GM12878 (cell line): ENCODE data around the gene FURIN. TPM values are rescaled to one million over a fixed set of nuclear protein-coding genes. Genes with fewer than 3 reads are reported as not detected.

ENCODE experiments used
- ATAC-seq: fragments of 200-7000 bp; cut with Tn5 transposase; 3 replicates; pipeline ENCODE4 v1.9.1; 2020; ENCODE audit warnings: mild to moderate bottlenecking, moderate library complexity
- BruUV-seq: library from RNA; stranded (reverse); fragments of 400-500 nt; replicated peaks from 2 replicates; lab custom pipeline; 2021; lab: Mats Ljungman, UMichigan
- CTCF ChIA-PET: fragments of 300-600 bp; sonication (Branson Sonifier 250); formaldehyde crosslinking; extraction: SDS; loops from one replicate; lab custom pipeline; 2021; ENCODE audit warnings: inconsistent platforms; lab: Yijun Ruan, JAX
- POLR2A ChIA-PET: fragments of 350-600 bp; formaldehyde crosslinking; extraction: SDS; loops from one replicate; lab custom pipeline; 2021; ENCODE audit warnings: inconsistent platforms; lab: Charles Lee
- RAD21 ChIA-PET: fragments of 300-600 bp; sonication (Branson Sonifier 250); formaldehyde crosslinking; loops from one replicate; lab custom pipeline; 2023; ENCODE audit warnings: antibody characterized with exemption; ENCODE audit not compliant: unreplicated experiment; lab: Charles Lee
- SMC1A ChIA-PET: fragments of 300-600 bp; sonication (Branson Sonifier 250); formaldehyde crosslinking; loops from one replicate; lab custom pipeline; 2023; ENCODE audit not compliant: unreplicated experiment, uncharacterized antibody; lab: Charles Lee
- DNase-seq: peaks from one replicate; pipeline ENCODE4 v3.0.0-alpha.2; 2011; ENCODE audit warnings: low read depth, low spot score
- FAIRE-seq: peaks from 3 replicates; lab custom pipeline; 2011; peaks lifted over from hg19 to GRCh38; lab: Jason Lieb, UNC
- H2AFZ ChIP-seq: 2 replicates; pipeline ENCODE4 v1.6.0; 2011; ENCODE audit warnings: low read depth, low read length, control low read depth; ENCODE audit not compliant: control insufficient read depth
- H3K27ac ChIP-seq: 2 replicates; pipeline ENCODE4 v1.5.1; 2011; ENCODE audit warnings: control low read depth; ENCODE audit not compliant: control insufficient read depth, insufficient read depth
- H3K27me3 ChIP-seq, 2 experiments: replicated peaks in 1 of 2; 2 replicates each; pipeline versions ENCODE4 v1.6.0 to v1.6.1; 2011; ENCODE audit warnings: low read length in 1 of 2; ENCODE audit not compliant: control insufficient read depth in 2 of 2, insufficient read depth in 2 of 2
- H3K36me3 ChIP-seq, 2 experiments: 2 replicates each; pipeline ENCODE4 v1.5.1; 2011; ENCODE audit warnings: low read length in 1 of 2; ENCODE audit not compliant: control insufficient read depth in 2 of 2, insufficient read depth in 2 of 2
- H3K4me1 ChIP-seq: 2 replicates; pipeline ENCODE4 v1.6.1; 2011; ENCODE audit warnings: mild to moderate bottlenecking, low read length, moderate library complexity, mixed read lengths; ENCODE audit not compliant: control insufficient read depth, insufficient read depth
- H3K4me2 ChIP-seq: 2 replicates; pipeline ENCODE4 v1.6.0; 2011; ENCODE audit warnings: control low read depth; ENCODE audit not compliant: control insufficient read depth, insufficient read depth
- H3K4me3 ChIP-seq: fragments of 200-600 bp; sonication (generic); 2 replicates; pipeline ENCODE4 v1.5.1; 2016
- H3K79me2 ChIP-seq: 2 replicates; pipeline ENCODE4 v1.6.0; 2011; ENCODE audit warnings: low read length; ENCODE audit not compliant: control insufficient read depth, insufficient read depth
- H3K9ac ChIP-seq: 2 replicates; pipeline ENCODE4 v1.8.0; 2011; ENCODE audit warnings: low read length, control low read depth, mixed read lengths; ENCODE audit not compliant: control insufficient read depth, insufficient read depth
- H3K9me3 ChIP-seq: replicated peaks from 3 replicates; pipeline ENCODE4 v1.5.1; 2011; ENCODE audit warnings: mild to moderate bottlenecking, low read length; ENCODE audit not compliant: control insufficient read depth, insufficient read depth
- H4K20me1 ChIP-seq: 2 replicates; pipeline ENCODE4 v1.6.0; 2011; ENCODE audit not compliant: control insufficient read depth, insufficient read depth
- ATF7 ChIP-seq: fragments of 450-650 bp; IDR thresholded peaks from 2 replicates; pipeline ENCODE4 v1.6.1; 2016; ENCODE audit warnings: low read depth, mild to moderate bottlenecking
- BCLAF1 ChIP-seq: fragments of 450-650 bp; IDR thresholded peaks from 2 replicates; pipeline ENCODE4 v1.6.1; 2017; ENCODE audit warnings: antibody characterized with exemption, mild to moderate bottlenecking, moderate library complexity
- HCFC1 ChIP-seq: fragments of 150-350 bp; IDR thresholded peaks from 2 replicates; pipeline ENCODE4 v1.6.1; 2014; ENCODE audit warnings: low read length
- NFXL1 ChIP-seq: fragments of 450-650 bp; IDR thresholded peaks from 2 replicates; pipeline ENCODE4 v1.6.1; 2017; ENCODE audit warnings: antibody characterized with exemption, mild to moderate bottlenecking, borderline replicate concordance
- PKNOX1 ChIP-seq: fragments of 450-650 bp; IDR thresholded peaks from 2 replicates; pipeline ENCODE4 v1.6.1; 2016; ENCODE audit warnings: mild to moderate bottlenecking
- SRF ChIP-seq, 2 experiments: IDR thresholded peaks; 2 replicates each; pipeline ENCODE4 v1.6.1; 2011; ENCODE audit warnings: low read depth in 2 of 2, low read length in 2 of 2, mild to moderate bottlenecking in 1 of 2, moderate library complexity in 1 of 2
- TCF7 ChIP-seq: IDR thresholded peaks from 2 replicates; pipeline ENCODE4 v1.6.1; 2014; ENCODE audit warnings: antibody characterized with exemption, borderline replicate concordance
- WGBS: methylation state at CpG from one replicate; pipeline ENCODE4 v1.1.6; 2016; ENCODE audit warnings: low lambda C conversion rate; ENCODE audit not compliant: insufficient replicate concordance, insufficient coverage; ENCODE audit errors: missing lambda C conversion rate; 5-methylcytosine and 5-hydroxymethylcytosine counted together
- in situ Hi-C: fragments of 300-500 bp; cut with MboI; formaldehyde crosslinking; loops from 9 replicates; pipeline ENCODE4 v1.14.3; 2018; ENCODE audit warnings: mixed read lengths
- intact Hi-C: fragments of 100-400 bp; cut with micrococcal nuclease; formaldehyde crosslinking; loops from one replicate; pipeline ENCODE4 v1.14.2; 2022; ENCODE audit not compliant: unreplicated experiment
- polyA plus RNA-seq, 11 experiments: library from polyadenylated mRNA; depleted of rRNA in 4 of 11; unstranded in 6 of 11; stranded (reverse) in 5 of 11; fragments of >200 nt; fragmentation: Nextera tagmentation in 4 of 11; fragmentation: Illumina TruSeq in 1 of 11; extraction: Ambion mirVana in 4 of 11; extraction: Trizol in 1 of 11; gene quantifications; 1 replicate in 1 of 11; 2 replicates in 10 of 11; pipeline versions ENCODE4 v1.2.1 to v1.2.3, GENCODE V29; 2011 to 2016; ENCODE audit warnings: inconsistent platforms in 2 of 11, missing spikeins in 2 of 11, low read depth in 1 of 11
- total RNA-seq, 4 experiments: library from RNA; depleted of rRNA in 3 of 4; stranded (reverse); fragments of >200 nt in 3 of 4; fragmentation: Illumina TruSeq in 1 of 4; extraction: Trizol in 1 of 4; gene quantifications; 2 replicates each; pipeline versions ENCODE4 v1.2.1 to v1.2.3, GENCODE V29; 2013 to 2021

Gene FURIN
- total and polyA plus RNA-seq, 10 of the 15 experiments (the other 5 are each of a cell fraction or from before 2014, with no cell fraction given), result 0.47 to 39.9 (median 8.0) TPM

GRCh38 chr15:90860942-90861675 is 7.3 kb upstream of the FURIN start (continued):
- TF ChIP-seq PKNOX1 (no peak), NFXL1 (no peak), TCF7 (no peak), BCLAF1 (no peak)

- 85% methylated on average over 6 of the region's 6 CpGs for WGBS
- no peak for TF ChIP-seq ATF7
- TF ChIP-seq SRF (IDR thresholded peaks at IDR 0.05; ENCODE audit: low read depth in 2 of 2, low read length in 2 of 2), result no peak
- no peak for TF ChIP-seq HCFC1
- TF ChIP-seq, all 136 proteins: peak for 0
- Histone ChIP-seq H3K4me3 (no peak overlapping the region), H3K9ac (no peak overlapping the region), H3K79me2 (no peaks in the 10 kb centered on the region), H3K4me2 (no peak overlapping the region), H3K27me3 (no peaks in the 10 kb centered on the region), H4K20me1 (no peaks in the 10 kb centered on the region), H3K36me3 (no peaks in the 10 kb centered on the region), H3K4me1 (0 out of 2 replicates have a peak, but pooled peaks cover under 1% of the 10 kb centered on the region), H2AFZ (no peak overlapping the region), H3K9me3 (no peaks in the 10 kb centered on the region), H3K27ac (no peak overlapping the region)
- DNase-seq (no peak), FAIRE-seq (no peak), ATAC-seq (no peak)
- CTCF ChIA-PET, result no interaction called here
- SMC1A ChIA-PET, result no interaction called here
- intact Hi-C loops, result no loop called here
- in situ Hi-C loops, result no loop called here
- BruUV-seq, result no TSS peak
- POLR2A ChIA-PET, result no interaction called here
- RAD21 ChIA-PET, result no interaction called here
Measured at GRCh38 chr15:90862487-90862886, 5.9 kb upstream of the FURIN start.
